A375 (cell line): ENCODE measurements around the gene ZNF254. TPM values are rescaled to one million over a fixed set of nuclear protein-coding genes. Genes with fewer than 3 reads are reported as not detected.

Source experiments
- total RNA-seq: library from RNA; depleted of rRNA; stranded (reverse); fragments of >200 nt; shearing (Covaris generic); gene quantifications from 2 replicates; pipeline ENCODE4 v1.2.3, GENCODE V29; 2014; rRNA removed

The ZNF254 gene
- total RNA-seq = 6.2 and 9.4 TPM in 2 replicates

DNA sequence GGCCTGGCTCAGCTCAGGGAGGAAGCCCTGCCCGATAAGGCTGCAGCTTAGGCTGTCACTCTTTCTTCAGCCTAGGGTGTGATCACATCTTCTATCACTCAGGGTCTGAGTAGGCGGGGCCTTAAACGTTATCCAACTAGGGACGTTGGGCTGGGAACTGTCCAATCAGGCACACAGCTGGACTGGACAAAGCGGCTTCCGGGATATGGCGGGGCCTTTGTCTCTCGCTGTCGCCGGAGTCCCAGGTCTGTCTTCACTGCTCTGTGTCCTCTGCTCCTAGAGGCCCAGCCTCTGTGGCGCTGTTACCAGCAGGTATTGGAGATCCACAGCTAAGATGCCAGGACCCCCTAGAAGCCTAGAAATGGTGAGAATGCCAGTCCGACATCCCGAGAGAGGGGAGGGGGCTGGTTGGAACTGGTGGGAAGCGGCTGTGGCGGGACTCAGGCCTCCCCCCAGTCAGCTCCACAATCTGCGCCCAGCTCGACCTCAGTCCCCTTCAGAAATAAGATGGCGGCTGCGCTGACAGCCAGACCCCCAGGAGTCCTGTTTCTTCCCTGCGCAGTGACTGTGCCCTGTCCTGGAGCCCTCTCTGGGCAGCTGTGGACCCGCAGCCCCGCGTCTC is at the start of gene ZNF254:
Gene ZNF254, plus strand, starts transcription at position 214 of the 622 bp plus-strand sequence. Its CDS starts 121 bp downstream, at position 335.

Other genes with a start within 250 kb of the ZNF254 start
- 17.3 and 20.1 TPM in 2 replicates for gene ZNF726, start 172.3 kb upstream of the ZNF254 start, total RNA-seq